IPS DF 4.7 (cell line): Measurements from ENCODE around the gene GOSR2.
"Not testable (repeated sequence)": the region's sequence is repeated elsewhere in the genome, so short reads cannot be mapped to it uniquely, and the experiment has no call there.

Source experiments
- DNase-seq: peaks from one replicate; pipeline ENCODE4 v3.0.0-alpha.2; 2013; ENCODE audit warnings: low spot score; ENCODE audit errors: extremely low read depth

The GOSR2 gene

DNA sequence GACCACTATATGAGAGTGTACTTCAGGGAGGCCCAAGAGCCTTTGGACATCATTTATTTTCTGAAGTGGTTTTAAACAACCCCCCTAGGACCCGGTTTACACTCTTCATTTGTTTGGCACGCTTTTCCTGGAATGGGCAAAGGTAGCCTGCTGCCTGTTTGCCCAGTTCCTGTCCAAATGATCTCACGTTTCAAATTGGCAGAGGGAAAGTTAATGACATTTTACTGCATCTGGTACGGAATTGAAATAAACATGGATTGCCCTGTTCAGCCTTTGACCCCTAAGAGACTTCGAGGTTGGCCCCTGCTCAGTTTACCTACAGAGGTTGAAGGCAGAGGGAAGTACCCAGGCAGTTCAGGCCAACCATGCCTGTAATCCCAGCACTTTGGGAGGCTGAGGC lies 61.9 kb downstream of the GOSR2 start:
- DNase-seq: no peak

DNA sequence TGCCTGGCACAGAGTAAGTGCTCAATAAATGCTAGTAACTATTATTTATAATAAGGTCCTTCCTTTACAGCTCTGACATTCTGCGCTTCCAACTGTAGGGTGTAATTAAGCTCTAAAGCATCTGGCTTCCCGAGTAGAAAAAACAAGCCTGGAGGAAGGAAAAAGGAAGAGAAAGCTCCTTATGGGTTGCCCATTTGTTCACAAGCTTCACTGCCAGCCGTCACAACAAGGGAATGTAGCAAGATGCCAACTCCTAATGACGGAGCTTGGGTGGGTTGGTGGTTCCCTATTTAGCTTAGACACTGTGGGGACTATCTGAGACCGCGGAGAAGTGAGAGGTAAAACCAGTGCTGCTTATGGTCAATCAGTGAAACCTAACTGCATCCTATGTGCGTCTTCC lies 63.4 kb downstream of the GOSR2 start:
- no peak for DNase-seq

DNA sequence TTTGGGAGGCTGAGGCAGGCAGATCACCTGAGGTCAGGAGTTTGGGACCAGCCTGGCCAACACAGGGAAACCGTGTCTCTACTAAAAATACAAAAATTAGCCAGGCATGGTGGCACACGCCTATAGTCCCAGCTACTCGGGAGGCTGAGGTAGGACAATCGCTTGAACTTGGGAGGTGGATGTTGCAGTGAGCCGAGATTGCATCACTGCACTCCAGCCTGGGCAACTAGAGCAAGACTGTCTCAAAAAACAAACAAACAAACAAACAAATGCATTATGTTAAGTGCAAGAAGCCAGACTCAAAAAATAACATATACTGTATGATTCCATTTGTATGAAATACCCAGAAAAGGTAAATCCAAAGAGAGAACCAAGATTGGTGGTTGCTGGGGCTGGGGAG lies 65.0 kb downstream of the GOSR2 start:
- not testable (repeated sequence) for DNase-seq

DNA sequence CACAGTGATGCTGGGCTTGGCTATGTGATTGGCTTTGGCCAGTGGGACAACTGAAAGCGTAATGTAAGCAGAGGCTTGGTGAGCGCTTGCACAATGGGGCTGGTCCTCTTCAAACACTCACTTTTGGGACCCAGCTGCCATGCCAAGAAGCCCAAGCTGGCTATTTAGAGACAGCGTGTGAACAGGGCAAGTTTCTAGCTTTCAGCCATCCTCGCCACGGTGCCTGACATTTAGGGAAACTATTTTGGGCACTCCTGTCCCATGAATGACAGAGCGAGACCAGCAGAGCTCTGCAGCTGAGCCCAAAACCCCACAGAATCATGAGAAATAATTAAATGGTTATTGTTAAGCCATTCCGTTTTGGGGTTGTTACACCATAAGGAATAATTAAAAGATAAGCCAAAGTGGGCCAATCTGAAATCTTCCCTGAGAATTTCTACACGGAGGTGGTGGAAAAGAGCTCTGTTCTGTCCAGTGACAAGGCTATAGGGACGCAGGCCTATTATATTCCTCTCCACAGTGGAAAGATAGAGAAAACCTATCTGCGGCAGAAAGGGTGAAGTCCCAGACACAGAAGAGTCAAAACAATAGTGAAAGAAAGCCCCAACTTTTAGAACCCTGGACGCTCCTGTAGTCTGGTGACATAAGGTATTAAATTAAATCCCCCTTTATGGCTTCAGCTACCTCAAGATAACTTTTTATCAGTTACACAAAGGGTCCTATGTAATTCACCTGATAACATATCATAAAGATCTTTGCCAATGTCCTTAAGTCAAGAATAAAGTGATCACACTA lies 66.9 kb downstream of the GOSR2 start:
- DNase-seq: no peak

DNA sequence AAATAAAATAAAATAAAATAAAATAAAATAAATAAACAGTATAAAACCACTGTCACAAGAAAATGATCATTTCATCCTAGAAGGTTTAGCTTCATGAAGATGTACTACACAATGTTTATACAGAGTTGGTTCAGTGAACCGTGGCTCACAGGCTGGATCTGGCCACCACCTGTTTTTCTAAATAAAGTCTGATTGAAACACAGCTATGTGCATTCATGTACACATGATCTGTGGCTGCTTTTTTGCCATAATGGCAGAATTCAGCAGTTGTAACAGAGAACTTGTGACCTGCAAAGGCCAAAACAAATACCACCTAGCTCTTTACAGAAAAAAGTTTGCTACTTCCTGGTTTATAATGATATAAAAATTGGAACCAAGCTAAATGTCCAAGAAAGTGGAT lies 68.7 kb downstream of the GOSR2 start:
- no peak for DNase-seq
